Liver (tissue), 3 donors: ENCODE data around the gene LDLRAD4.

Experiments used
- CTCF ChIP-seq: fragments of 150-350 bp; IDR thresholded peaks from 2 replicates; pipeline ENCODE4 v1.5.1; 2017; ENCODE audit warnings: improper control_type of control experiment, low read depth, low read length; ENCODE audit not compliant: missing input control
- FOXA1 ChIP-seq: IDR thresholded peaks from 2 replicates; pipeline ENCODE4 v1.6.1; 2016; ENCODE audit warnings: antibody characterized with exemption
- GABPA ChIP-seq, 2 donors: IDR thresholded peaks in 1 of 2; conservative IDR thresholded peaks in 1 of 2; 2 replicates each; pipeline ENCODE4 v1.6.1; 2016; ENCODE audit warnings: antibody characterized with exemption in 2 of 2, mild to moderate bottlenecking in 1 of 2, moderate library complexity in 1 of 2
- HNF4A ChIP-seq, 2 donors: conservative IDR thresholded peaks; 2 replicates each; pipeline ENCODE4 v1.6.1; 2016; ENCODE audit warnings: antibody characterized with exemption in 2 of 2, mild to moderate bottlenecking in 2 of 2
- HNF4G ChIP-seq: IDR thresholded peaks from 2 replicates; pipeline ENCODE4 v1.6.1; 2016; ENCODE audit warnings: antibody characterized with exemption
- NR2F2 ChIP-seq: IDR thresholded peaks from 2 replicates; pipeline ENCODE4 v1.6.1; 2016; ENCODE audit warnings: antibody characterized with exemption
- RAD21 ChIP-seq, 2 donors: IDR thresholded peaks; 2 replicates each; pipeline ENCODE4 v1.6.1; 2016; ENCODE audit warnings: antibody characterized with exemption in 2 of 2, mild to moderate bottlenecking in 2 of 2
- REST ChIP-seq: IDR thresholded peaks from 2 replicates; pipeline ENCODE4 v1.6.1; 2016; ENCODE audit warnings: antibody characterized with exemption, mild to moderate bottlenecking
- RXRA ChIP-seq, 2 donors: IDR thresholded peaks; 2 replicates each; pipeline ENCODE4 v1.6.1; 2017 to 2018; ENCODE audit warnings: antibody characterized with exemption in 2 of 2, mild to moderate bottlenecking in 1 of 2
- TAF1 ChIP-seq: conservative IDR thresholded peaks from 2 replicates; pipeline ENCODE4 v1.6.1; 2016; ENCODE audit warnings: antibody characterized with exemption, mild to moderate bottlenecking
- YY1 ChIP-seq: IDR thresholded peaks from 2 replicates; pipeline ENCODE4 v1.6.1; 2016; ENCODE audit warnings: antibody characterized with exemption, mild to moderate bottlenecking
- TF ChIP-seq, protein P1 (sequence below): IDR thresholded peaks from 2 replicates; pipeline ENCODE4 v1.6.1; 2016; ENCODE audit warnings: antibody characterized with exemption
- TF ChIP-seq, protein P2 (sequence below): IDR thresholded peaks from 2 replicates; pipeline ENCODE4 v1.6.1; 2016; ENCODE audit warnings: antibody characterized with exemption
- donor health status: healthy.
- donor health status: healthy.

- TF ChIP-seq CTCF = no peak
- no peak for TF ChIP-seq TAF1
- no peak for TF ChIP-seq FOXA1
- no peak for TF ChIP-seq GABPA (IDR thresholded peaks at IDR 0.05 in 1 of 2, conservative IDR thresholded peaks at IDR 0.05 in 1 of 2)
- TF ChIP-seq RXRA (IDR thresholded peaks at IDR 0.05) = no peak
- no peak for TF ChIP-seq REST
- TF ChIP-seq, protein P1, sequence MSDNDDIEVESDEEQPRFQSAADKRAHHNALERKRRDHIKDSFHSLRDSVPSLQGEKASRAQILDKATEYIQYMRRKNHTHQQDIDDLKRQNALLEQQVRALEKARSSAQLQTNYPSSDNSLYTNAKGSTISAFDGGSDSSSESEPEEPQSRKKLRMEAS = no peak
- TF ChIP-seq YY1 = no peak
- TF ChIP-seq NR2F2 = no peak
- no peak for TF ChIP-seq RAD21 (IDR thresholded peaks at IDR 0.05)
- TF ChIP-seq, protein P2, sequence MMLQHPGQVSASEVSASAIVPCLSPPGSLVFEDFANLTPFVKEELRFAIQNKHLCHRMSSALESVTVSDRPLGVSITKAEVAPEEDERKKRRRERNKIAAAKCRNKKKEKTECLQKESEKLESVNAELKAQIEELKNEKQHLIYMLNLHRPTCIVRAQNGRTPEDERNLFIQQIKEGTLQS = no peak
- no peak for TF ChIP-seq HNF4G
- no peak for TF ChIP-seq HNF4A (conservative IDR thresholded peaks at IDR 0.05)
Measured at GRCh38 chr18:13261661-13262357, 43.2 kb downstream of the LDLRAD4 start.
